HepG2 (cell line): ENCODE data around the gene CAPZB. TPM values are rescaled to one million over a fixed set of nuclear protein-coding genes. Genes with fewer than 3 reads are reported as not detected.

ENCODE experiments used
- ARID3A ChIP-seq: IDR thresholded peaks from 2 replicates; pipeline ENCODE4 v1.6.1; 2012; ENCODE audit warnings: low read depth, low read length, improper control_type of control experiment
- CCDC6 ChIP-seq: sonication (generic); formaldehyde crosslinking; IDR thresholded peaks from 2 replicates; pipeline ENCODE4 v1.8.1; 2022; ENCODE audit warnings: mild to moderate bottlenecking, missing genetic modification reagents, moderate library complexity
- DR1 ChIP-seq: sonication (generic); formaldehyde crosslinking; IDR thresholded peaks from 2 replicates; pipeline ENCODE4 v1.8.0; 2021; ENCODE audit warnings: mild to moderate bottlenecking, missing genetic modification reagents, inconsistent platforms
- FOXJ3 ChIP-seq: sonication (generic); formaldehyde crosslinking; IDR thresholded peaks from 2 replicates; pipeline ENCODE4 v1.4.0; 2020; ENCODE audit warnings: missing genetic modification reagents, mild to moderate bottlenecking, borderline replicate concordance
- KLF9 ChIP-seq: IDR thresholded peaks from 2 replicates; pipeline ENCODE4 v1.6.1; 2016; ENCODE audit warnings: low read depth
- PAF1 ChIP-seq: IDR thresholded peaks from 2 replicates; pipeline ENCODE4 v1.6.1; 2016; ENCODE audit warnings: missing genetic modification reagents, missing compliant biosample characterization
- SMARCC2 ChIP-seq: fragments of 450-650 bp; IDR thresholded peaks from 2 replicates; pipeline ENCODE4 v1.6.1; 2017; ENCODE audit warnings: antibody characterized with exemption, mild to moderate bottlenecking
- SP5 ChIP-seq: IDR thresholded peaks from 2 replicates; pipeline ENCODE4 v1.6.1; 2016; ENCODE audit warnings: low read depth, borderline replicate concordance
- ZC3H4 ChIP-seq: sonication (generic); formaldehyde crosslinking; IDR thresholded peaks from 2 replicates; pipeline ENCODE4 v1.4.0; 2020; ENCODE audit warnings: missing genetic modification reagents, borderline replicate concordance
- ZFP36 ChIP-seq: fragments of 150-350 bp; IDR thresholded peaks from 2 replicates; pipeline ENCODE4 v1.6.1; 2018; ENCODE audit warnings: borderline replicate concordance, low read length, low read depth; ENCODE audit not compliant: partially characterized antibody
- ZMYM2 ChIP-seq: sonication (generic); formaldehyde crosslinking; IDR thresholded peaks from 2 replicates; pipeline ENCODE4 v1.8.0; 2022; ENCODE audit warnings: mild to moderate bottlenecking, missing genetic modification reagents
- ZNF577 ChIP-seq: sonication (generic); formaldehyde crosslinking; IDR thresholded peaks from 2 replicates; pipeline ENCODE4 v1.4.0; 2020; ENCODE audit warnings: mild to moderate bottlenecking, low read depth, missing genetic modification reagents, borderline replicate concordance
- ZNF777 ChIP-seq: sonication (generic); formaldehyde crosslinking; IDR thresholded peaks from 2 replicates; pipeline ENCODE4 v1.4.0; 2020; ENCODE audit warnings: missing genetic modification reagents
- polyA plus RNA-seq, 8 experiments: library from polyadenylated mRNA; depleted of rRNA in 3 of 8; stranded (reverse) in 7 of 8; unstranded in 1 of 8; fragments of >200 nt; fragmentation: Illumina TruSeq in 4 of 8; extraction: Trizol in 4 of 8; gene quantifications; 2 replicates each; pipeline versions ENCODE4 v1.2.1 to v1.2.3, GENCODE V29; 2011 to 2016; ENCODE audit warnings: low read depth in 4 of 8, missing spikeins in 1 of 8, mixed read lengths in 1 of 8; ENCODE audit not compliant: insufficient read depth in 1 of 8
- total RNA-seq, 5 experiments: library from RNA; depleted of rRNA; stranded (reverse); fragments of >200 nt; fragmentation: Illumina TruSeq; extraction: Trizol; gene quantifications; 2 replicates each; pipeline ENCODE4 v1.2.3, GENCODE V29; 2016; ENCODE audit warnings: low read depth in 1 of 5
- TF ChIP-seq, protein P1 (sequence below): sonication (generic); formaldehyde crosslinking; IDR thresholded peaks from 2 replicates; pipeline ENCODE4 v1.4.0; 2020; ENCODE audit warnings: missing genetic modification reagents
- TF ChIP-seq, protein P2 (sequence below): sonication (generic); formaldehyde crosslinking; IDR thresholded peaks from 2 replicates; pipeline ENCODE4 v1.5.0; 2020; ENCODE audit warnings: mild to moderate bottlenecking, missing genetic modification reagents

The CAPZB gene
- total and polyA plus RNA-seq, 2 of the 13 experiments (the other 11 are each of a cell fraction or from before 2014, with no cell fraction given): 58.9 to 76.9 TPM

GRCh38 chr1:19445417-19446342 is 39.7 kb downstream of the CAPZB start (continued):
- TF ChIP-seq, protein P1, sequence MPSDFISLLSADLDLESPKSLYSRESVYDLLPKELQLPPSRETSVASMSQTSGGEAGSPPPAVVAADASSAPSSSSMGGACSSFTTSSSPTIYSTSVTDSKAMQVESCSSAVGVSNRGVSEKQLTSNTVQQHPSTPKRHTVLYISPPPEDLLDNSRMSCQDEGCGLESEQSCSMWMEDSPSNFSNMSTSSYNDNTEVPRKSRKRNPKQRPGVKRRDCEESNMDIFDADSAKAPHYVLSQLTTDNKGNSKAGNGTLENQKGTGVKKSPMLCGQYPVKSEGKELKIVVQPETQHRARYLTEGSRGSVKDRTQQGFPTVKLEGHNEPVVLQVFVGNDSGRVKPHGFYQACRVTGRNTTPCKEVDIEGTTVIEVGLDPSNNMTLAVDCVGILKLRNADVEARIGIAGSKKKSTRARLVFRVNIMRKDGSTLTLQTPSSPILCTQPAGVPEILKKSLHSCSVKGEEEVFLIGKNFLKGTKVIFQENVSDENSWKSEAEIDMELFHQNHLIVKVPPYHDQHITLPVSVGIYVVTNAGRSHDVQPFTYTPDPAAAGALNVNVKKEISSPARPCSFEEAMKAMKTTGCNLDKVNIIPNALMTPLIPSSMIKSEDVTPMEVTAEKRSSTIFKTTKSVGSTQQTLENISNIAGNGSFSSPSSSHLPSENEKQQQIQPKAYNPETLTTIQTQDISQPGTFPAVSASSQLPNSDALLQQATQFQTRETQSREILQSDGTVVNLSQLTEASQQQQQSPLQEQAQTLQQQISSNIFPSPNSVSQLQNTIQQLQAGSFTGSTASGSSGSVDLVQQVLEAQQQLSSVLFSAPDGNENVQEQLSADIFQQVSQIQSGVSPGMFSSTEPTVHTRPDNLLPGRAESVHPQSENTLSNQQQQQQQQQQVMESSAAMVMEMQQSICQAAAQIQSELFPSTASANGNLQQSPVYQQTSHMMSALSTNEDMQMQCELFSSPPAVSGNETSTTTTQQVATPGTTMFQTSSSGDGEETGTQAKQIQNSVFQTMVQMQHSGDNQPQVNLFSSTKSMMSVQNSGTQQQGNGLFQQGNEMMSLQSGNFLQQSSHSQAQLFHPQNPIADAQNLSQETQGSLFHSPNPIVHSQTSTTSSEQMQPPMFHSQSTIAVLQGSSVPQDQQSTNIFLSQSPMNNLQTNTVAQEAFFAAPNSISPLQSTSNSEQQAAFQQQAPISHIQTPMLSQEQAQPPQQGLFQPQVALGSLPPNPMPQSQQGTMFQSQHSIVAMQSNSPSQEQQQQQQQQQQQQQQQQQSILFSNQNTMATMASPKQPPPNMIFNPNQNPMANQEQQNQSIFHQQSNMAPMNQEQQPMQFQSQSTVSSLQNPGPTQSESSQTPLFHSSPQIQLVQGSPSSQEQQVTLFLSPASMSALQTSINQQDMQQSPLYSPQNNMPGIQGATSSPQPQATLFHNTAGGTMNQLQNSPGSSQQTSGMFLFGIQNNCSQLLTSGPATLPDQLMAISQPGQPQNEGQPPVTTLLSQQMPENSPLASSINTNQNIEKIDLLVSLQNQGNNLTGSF (CRISPR knock-in tag): peak; percentile 80; the same call in 1 of the 2 replicates
- TF ChIP-seq PAF1 (CRISPR knock-in tag) (no peak), SP5 (CRISPR knock-in tag) (peak; percentile 62; the same call in 1 of the 2 replicates), CCDC6 (no peak), ZC3H4 (CRISPR knock-in tag) (no peak), KLF9 (CRISPR knock-in tag) (0 out of 2 replicates have a peak, but pooled peaks have one; percentile 33), ZFP36 (no peak), ZMYM2 (CRISPR knock-in tag) (0 out of 2 replicates have a peak, but pooled peaks have one; percentile 48), ZNF777 (CRISPR knock-in tag) (no peak), DR1 (CRISPR knock-in tag) (no peak; the same call in 1 of the 2 replicates), ZNF577 (no peak), ARID3A (no peak), SMARCC2 (no peak), FOXJ3 (CRISPR knock-in tag) (peak; percentile 71)
- TF ChIP-seq, protein P2, sequence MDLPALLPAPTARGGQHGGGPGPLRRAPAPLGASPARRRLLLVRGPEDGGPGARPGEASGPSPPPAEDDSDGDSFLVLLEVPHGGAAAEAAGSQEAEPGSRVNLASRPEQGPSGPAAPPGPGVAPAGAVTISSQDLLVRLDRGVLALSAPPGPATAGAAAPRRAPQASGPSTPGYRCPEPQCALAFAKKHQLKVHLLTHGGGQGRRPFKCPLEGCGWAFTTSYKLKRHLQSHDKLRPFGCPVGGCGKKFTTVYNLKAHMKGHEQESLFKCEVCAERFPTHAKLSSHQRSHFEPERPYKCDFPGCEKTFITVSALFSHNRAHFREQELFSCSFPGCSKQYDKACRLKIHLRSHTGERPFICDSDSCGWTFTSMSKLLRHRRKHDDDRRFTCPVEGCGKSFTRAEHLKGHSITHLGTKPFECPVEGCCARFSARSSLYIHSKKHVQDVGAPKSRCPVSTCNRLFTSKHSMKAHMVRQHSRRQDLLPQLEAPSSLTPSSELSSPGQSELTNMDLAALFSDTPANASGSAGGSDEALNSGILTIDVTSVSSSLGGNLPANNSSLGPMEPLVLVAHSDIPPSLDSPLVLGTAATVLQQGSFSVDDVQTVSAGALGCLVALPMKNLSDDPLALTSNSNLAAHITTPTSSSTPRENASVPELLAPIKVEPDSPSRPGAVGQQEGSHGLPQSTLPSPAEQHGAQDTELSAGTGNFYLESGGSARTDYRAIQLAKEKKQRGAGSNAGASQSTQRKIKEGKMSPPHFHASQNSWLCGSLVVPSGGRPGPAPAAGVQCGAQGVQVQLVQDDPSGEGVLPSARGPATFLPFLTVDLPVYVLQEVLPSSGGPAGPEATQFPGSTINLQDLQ (CRISPR knock-in tag): no peak
